GM19328 (cell line): ENCODE data around the gene GUCY2D.
"Not testable (repeated sequence)": the region's sequence is repeated elsewhere in the genome, so short reads cannot be mapped to it uniquely, and the experiment has no call there.

Experiments used
- ATAC-seq: cut with Tn5 transposase; IDR thresholded peaks from one replicate; pipeline ENCODE4 v1.9.1; 2021; ENCODE audit warnings: mild to moderate bottlenecking, moderate library complexity; ENCODE audit not compliant: unreplicated experiment

Gene GUCY2D

DNA sequence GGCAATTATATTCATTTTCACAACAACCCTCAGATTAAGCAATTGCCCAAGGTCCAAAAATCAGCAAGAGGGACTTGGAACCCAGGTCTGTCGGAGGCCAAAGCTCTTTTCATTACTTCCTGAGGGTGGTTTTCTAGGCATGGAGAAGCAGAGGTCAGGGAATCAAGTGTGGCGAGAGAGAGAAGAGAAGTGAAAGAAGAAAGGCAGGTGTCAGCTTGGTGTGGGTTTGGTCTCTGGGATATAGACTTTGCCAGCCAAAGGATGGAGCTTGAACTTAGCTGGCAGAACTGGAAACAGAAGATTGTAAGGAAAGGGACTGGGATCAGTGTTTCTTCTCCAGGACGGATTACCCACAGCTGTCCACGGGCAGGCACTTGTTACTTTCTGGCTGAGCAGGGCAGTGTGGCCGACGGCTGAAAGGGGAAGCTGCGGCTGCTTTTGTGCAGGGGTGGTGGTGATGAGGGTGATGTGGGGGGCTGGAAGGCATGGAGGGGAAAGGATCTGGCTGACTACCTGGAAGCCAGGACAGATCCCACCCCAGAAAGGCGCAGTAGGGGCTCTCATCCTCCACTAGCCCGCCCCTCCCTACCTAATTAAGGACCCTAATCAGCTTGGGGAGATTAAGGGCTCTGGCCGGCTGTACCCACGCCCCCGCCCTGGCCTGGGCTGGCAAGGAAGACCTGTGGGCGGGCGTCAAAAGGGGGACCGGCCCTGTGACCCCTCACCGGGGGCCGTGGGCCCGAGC is at the start of gene GUCY2D:
Gene GUCY2D (plus strand): TSS at position 640 of the 745 bp plus-strand sequence. CDS start 433 bp downstream, outside the sequence.
- no peak for ATAC-seq

DNA sequence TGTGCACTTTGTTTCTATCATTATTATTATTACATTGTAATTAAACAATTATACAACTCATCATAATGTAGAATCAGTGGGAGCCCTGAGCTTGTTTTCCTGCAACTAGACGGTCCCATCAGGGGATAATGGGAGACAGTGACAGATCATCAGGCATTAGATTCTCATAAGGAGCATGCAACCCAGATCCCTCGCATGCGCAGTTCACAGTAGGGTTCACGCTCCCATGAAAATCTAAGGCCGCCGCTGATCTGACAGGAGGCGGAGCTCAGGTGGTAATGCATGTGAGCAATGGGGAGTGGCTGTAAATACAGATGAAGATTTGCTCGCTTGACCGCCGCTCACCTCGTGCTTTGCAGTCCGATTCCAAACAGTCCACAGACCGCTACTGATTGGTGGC is 49.1 kb upstream of the GUCY2D start:
- not testable (repeated sequence) for ATAC-seq

DNA sequence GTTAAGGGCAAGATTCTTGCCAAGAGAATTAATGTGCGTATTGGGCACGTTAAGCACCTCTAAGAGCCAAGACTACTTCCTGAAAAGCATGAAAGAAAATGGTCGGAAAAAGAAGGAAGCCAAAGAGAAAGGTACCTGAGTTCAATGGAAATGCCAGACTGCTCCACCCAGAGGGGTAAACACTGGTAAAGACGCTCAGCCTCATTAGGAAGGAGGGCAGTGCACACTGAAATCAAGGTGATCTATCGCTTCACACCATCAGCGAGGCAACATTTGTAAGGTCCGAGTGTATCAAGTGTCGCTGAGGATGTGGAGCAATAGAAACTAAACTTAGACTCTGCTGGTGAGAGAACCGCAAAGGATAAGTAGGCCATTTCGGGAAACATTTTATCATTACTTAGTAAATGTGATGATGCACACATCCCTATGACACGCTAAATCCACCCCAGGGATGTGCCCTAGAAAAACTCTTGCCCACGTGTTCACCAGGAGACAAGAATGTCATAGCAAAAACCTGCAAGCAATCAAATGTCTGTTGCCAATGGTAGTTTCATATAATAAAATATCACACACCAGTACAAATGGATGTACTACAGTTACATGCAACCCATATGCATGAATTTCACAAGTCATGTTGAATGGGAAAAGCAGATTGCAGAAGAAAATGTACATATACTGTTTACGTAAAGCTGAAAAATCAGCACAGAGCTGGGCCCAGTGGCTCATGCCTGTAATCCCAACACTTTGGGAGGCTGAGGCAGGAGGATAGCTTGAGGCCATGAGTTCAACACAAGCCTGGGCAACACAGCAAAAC is 46.8 kb upstream of the GUCY2D start:
- no peak for ATAC-seq

DNA sequence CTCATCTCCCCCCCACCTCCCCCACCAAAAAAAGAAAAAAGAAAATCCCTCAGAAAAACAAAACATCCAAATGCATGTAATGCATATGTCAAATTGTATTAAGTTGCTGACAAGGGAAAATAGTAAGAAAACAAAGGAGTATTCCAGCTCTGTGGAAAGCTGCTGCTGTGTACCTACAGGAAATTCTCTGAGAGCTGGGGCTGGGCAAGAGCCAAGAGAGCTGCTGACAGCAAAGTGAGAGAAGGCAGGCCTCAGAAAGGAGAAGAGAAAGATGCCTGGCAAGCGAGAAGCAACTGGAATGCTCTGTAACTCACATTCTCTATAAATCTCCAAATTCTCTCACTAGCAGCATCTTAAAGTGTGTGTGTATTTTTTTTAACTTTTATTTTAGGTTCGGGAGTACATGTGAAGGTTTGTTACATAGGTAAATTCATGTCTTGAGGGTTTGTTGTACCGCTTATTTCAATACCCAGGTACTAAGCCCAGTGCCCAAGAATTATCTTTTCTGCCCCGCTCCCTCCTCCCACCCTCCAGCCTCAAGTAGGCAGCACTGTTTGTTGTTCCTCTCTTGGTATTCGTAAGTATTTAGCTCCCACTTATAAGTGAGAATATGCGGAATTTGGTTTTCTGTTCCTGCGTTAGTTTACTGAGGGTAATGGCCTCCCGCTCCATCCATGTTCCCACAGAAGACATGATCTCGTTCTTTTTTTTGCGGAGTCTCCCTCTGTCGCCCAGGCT is 46.0 kb upstream of the GUCY2D start:
- ATAC-seq, result no peak

DNA sequence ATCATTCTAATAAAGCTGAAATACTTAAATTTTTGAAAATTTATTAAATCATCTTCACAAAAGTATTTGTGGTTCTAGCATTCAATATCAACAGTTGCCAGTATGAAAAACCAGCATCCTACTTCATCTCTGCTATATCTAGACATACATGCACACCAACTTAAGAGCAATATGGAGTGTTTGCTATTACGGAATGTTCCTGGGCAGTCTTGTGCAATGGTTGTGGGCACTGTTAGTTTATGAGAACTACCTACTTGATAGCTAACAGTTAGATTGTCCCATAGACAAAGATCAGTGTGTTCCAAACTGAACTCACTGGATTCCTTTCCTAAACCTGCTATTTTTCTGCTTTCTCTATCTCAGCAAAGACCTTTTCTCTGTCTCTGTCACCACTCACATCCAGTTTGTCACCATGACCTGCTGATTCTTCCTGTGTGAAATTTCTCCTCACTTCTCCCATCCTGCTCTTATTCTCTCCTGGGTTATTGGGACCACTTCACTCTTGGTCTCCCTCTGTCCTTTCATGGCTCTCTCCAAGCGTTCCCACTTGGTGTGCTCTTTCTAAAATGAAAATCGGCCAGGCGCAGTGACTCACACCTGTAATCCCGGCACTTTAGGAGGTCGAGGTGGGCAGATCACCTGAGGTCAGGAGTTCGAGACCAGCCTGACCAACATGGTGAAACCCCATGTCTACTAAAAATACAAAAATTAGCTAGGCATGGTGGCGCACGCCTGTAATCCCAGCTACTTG is 42.7 kb upstream of the GUCY2D start:
- no peak for ATAC-seq

DNA sequence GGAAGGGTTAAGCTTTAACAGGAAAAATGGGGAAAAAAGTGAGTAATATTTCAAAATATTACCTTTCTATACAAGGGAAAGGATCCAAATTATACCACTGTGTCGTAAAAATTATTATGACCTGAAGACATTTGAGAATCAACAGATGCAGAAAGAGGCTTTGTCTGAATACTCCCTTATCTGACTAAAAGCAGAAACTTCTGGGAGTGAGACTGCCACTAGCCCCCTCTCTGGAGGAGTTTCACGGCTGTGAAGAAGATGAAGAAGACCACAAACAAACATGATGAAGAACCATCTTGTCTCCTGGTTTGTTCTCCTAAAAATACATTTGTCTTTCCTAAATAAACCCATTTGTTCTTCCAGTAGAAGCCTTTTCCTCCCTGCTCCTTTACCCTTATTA is 41.0 kb upstream of the GUCY2D start:
- ATAC-seq, result no peak

DNA sequence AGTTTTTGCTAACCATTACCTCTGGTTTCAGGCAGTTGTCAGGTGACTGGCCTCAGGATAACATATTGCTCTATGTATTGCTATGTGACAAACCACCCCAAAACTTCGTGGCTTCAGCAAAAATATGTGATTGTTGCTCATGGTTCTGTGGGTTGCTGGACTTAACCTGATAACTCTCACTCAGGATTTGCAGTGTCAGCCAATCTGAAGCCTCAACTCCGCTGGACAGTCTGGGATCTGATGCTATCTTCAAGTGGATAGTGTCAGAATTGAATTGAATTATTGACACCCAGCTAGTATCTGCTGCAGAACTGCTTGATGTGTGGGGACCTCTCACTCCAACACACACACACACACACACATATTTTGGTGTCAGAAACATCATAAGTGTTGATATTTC is 34.7 kb upstream of the GUCY2D start:
- ATAC-seq, result no peak

DNA sequence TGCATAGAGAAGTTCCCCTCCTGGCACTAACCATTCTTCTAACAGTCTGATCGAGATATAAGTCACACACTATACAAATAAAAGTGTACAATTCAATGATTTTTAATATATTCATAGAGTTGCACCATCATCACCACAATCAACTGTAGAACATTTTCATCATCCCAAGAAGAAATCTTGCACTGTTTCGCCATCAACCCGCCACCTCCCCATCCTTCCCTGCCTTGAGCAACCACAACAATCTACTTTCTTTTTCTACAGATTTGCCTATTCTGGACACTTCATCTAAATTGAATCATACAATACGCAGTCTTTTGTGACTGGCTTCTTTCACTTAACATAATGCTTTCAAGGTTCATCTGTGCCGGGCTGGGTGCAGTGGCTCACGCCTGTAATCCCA is 33.0 kb upstream of the GUCY2D start:
- ATAC-seq, result no peak

DNA sequence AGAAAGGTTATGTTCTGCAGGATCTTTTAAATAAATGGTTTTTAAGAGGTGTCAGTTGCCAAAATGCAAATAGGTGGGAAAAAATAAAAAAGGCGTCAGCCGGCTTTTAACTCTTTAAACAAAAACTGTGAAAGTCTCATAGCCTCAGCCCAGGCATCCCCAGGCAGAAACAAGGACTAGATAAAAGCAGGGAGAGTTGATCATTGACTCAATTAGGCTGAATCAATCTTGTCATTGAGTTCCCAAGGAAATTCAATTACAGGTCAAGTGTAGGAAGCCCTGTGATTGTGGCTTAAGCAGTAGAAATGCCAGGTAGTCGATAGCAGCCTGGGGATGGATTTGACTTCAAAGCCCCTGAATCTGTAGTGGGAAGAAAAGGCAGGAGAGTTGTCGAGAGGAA is 30.8 kb upstream of the GUCY2D start:
- no peak for ATAC-seq

DNA sequence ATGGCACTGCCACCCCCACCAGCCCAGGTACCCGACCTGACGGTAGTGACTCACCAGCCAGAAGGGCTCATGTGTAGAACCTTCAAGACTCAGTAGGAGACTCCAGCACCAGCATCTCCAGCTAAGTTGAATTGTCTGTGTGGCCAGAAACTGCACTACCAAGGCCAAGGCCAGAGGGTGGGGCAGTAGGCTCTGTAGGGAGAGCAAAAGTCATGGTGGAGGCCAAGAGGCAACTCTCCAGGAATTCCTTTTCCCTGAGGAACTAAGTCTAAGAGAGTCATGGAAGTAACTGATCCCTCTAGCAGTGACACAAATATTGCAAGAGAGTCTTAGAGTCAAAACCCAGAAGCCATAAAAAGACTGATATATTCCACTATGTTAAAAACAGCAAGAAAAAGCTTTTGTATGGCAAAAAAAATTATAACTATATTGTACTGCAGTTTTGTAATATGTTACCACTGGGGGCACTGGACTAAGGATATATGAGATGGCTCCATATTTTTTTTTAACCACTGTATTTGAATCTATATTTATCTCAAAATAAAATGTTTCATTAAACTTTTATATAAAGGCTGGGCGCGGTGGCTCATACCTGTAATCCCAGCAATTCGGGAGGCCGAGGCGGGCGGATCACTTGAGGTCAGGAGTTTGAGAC is 30.2 kb upstream of the GUCY2D start:
- ATAC-seq, result no peak

DNA sequence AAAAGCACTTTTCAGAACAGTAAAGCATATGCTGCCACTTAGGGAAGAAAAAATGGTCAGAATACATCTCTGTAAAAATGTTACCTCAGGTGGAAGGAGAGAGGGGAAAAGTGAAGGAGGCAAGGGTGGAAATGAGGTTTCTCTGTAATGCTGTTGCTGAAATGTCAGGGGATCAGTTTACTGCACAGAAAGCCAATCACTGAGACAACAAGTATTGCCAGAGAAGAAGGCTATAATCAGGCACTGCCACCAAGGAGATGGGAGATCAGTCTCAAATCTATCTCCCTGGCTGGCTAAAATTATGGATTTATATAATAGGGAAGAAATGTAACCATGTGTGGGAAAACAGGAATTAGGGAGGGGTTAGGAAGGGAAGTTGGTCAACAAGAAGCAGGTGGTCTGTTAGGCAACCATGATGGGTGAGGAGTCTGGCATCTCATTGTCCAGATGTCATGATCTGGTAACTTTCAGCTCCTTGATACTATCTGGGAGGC is 27.7 kb upstream of the GUCY2D start:
- ATAC-seq, result no peak

DNA sequence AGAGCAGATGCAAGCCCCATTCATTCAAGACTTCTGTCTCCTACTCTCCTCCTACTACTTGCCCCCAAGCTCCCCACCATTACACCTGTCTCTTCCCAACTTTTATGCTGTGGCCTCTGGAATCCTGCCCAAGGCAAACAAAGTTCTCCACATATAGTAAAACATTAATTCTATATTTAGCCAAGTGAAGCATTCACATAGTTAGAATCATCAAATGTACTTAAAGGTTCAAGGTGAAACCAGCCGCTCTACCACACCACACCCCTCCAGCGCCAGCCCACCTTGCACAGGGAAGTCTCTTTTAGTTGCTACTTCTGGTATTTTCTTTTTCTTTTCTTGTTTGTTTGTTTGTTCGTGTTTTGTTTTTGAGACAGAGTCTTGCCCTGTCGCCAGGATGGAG is 25.4 kb upstream of the GUCY2D start:
- no peak for ATAC-seq

DNA sequence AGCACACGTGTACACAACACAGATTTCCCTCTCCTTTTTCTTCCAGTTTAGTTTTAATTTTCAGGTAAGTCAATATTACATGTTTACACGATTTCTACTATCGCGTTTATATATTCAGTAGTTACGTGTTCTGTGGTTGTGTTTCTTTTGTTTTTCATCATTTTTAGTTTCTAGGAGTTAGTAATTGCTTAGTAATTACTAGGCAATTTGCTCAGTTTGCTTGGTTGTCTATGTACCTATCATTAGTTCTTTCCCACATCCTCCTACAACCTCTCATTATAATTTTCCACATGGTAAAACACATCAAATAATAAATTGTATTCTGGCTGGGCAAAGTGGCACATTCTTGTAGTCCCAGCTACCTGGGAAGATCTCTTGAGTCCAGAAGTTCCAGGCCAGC is 24.6 kb upstream of the GUCY2D start:
- no peak for ATAC-seq

DNA sequence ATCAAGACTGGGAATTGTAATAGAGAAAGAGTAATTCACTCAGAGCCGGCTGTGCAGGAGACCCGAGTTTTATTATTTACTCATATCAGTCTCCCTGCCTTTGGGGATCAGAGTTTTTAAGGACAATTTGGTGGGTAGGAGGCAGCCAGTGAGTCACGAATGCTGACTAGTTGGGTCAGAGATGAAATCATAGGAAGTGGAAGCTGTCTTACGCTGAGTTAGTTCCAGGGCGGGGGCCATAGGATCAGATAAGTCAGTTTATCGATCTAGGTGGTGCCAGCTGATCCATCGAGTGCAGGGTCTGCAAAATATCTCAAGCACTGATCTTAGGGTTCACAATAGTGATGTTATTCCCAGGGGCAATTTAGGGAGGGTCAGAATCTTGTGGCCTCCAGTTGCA is 20.2 kb upstream of the GUCY2D start:
- ATAC-seq, result no peak

DNA sequence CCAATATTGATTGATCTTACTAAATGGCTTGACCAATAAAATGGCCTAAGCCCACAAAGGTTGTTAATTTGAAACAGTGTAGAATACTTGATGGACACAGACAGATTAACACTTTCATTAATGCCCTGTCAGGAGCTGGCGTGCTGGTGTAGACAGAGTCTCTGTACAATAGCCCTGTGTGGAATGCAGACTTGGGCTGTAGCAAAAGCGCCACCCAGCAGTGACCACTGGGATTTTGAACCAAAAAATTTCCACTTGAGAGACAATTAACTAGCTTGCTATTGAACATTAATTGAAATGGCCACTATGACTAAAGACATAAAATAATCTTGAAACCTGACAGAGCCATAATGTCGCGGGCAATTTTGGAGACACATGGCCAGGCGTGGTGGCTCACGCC is 19.7 kb upstream of the GUCY2D start:
- no peak for ATAC-seq

DNA sequence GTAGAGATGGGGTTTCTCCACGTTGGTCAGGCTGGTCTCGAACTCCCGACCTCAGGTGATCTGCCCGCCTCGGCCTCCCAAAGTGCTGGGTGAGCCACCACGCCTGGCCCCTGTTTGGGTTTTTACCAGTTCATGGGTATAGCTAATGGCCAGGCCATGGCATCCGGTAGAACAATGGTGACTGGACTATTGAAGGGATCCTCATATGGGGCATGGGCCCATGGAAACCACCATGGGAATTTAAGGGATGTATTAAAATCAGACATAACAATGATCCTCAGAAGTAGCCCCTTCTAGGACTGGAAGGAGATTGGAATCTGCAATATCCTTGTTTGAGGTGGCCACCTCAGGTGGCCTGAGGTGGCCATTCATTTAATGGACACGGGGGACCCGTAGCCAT is 17.5 kb upstream of the GUCY2D start:
- ATAC-seq, result no peak

DNA sequence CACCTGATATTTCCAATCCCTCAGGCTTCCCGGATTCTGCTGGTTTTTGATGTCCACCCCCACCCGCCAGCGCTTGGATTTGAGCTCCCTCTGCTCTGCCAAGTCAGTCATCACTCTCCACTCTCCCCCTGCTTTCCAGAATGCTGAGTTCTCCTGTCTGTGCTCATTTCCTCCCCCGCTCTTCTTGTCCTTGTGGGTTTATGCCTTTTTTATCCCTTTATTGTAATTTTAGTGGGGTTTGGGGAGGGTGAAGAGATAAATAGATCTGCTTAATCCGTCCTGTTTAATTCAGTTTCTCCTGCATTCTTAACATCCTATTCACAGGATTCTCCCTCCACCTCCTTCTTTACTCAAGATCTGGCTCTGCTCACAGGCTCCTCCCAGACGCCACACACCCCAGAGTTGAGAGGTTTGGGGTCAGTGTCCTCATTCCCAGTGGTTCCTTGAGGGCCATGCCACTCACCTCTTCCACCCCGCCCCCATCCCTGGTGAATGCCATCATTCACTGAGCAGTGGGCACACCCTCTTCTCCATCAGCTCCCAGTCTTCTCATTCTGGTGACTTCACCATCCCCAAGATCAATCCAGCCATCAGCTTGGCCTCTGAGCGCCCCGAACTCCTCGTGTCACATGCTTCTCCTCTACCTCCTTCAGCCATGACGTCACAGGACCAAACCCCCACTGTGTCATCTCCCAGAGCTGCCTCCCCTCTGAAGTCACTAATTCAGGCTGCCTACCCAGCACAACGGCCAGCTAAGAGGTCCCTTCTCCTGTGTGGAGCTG is 15.1 kb upstream of the GUCY2D start:
- ATAC-seq, result no peak

DNA sequence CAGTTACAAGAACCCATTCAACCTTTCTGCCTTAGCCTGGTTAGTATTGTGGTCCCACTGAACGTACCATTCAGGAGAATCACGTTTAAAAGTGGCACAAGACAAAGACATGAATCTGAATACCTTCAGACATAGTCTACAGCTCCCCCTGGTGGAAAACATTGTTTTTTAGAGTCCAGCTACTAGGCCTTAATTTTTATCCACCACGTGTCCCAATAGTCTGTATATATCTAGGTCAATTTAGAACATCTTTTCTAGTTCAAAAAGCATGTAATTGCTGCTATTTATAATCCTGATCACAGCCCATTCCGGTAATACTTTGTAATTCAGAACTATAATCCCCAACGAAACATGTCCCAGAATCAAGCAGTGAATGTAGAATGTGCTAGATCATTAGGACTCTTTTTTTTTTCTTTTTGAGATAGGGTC is 13.7 kb upstream of the GUCY2D start:
- ATAC-seq, result no peak
